Activated CD4-positive, CD25-positive, alpha-beta regulatory T cell (primary cell): ENCODE measurements around the gene ZDHHC21.

ENCODE experiments used
- DNase-seq, 4 experiments: peaks; one replicate each; lab custom pipeline; 2025; lab: John Stamatoyannopoulos, UW

The ZDHHC21 gene

DNA sequence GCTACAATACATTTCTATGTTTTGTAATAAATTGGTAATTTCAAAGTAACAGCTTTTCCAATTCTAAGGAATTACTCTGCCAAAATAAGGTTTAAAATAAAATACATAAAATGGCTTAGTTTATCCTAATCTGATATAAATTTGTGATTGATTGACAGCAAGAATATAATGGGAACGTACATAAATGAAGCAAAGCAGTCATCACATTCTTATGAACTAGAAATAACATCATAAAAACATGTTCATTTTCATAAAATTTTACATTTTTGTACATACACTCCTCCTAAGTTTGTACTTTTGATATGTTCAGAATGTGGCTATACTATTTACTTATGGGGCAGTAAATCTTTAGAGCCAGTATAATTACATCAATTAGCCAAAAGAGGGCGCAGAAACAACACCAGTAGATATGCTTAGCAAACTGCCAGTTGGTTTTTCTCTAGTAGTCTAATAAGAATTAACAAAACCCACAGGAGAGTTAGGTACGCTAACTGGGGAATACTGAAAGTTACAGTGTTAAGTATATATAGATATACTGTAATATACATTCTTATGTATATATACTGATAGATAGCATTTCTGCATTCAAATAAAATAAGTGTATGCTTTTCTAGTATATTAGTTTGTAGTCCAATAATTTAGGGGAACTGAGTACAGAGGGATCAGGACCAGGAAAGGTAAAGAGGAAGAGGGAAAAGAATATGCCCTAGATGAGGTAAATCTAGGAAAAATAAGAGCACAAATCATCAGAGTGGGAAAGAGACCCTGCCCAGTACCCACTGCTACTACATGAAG lies 76.8 kb downstream of the ZDHHC21 start:
- DNase-seq = no peak

DNA sequence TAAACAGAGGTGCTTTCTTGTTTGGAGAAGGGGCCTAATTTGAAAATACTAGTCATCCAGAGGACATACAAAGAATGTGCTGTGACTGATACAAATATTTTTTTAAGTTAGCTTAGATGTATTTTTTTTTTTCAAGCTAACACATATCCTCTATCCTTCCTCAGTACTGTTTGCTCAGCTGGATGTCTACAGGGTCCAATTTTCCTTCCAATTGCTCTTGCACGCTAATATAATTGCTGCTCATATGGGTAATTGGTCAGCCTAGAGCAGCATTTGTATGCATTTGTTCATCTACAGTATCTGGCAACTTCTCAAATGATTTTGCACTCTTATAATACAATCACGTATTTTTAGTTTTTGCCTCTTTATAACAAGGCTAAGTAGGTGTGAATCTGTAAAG lies 84.7 kb downstream of the ZDHHC21 start:
- no peak for DNase-seq

DNA sequence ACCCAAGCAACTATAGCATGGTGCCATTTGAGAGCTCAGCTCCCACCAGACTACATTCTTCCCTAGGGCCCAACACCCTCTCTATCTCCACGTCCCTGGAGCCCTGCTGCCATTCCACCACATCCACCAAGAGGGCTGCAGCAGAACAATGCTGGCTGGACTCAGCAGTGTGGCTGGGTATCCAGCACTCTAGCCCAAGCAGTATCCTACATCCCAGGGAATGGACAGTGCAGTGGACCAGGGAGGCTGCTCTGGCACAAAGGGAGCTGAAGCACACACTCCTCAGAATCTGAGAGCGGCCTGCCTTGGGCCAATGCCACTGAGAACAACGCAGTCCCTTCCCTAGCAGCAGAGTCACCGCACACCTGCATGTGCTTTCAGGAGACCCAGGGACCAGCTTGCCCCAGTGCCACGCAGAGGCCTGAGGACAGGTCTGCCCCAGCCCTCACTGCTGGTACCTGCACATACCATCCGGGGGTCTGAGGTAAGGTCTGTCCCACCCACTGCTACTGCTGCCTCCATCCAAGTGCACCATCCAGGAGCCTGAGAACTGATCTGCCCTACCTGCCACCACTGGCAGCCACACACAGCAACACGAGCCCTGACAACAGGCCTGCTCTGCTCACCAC lies 95.9 kb downstream of the ZDHHC21 start:
- DNase-seq = no peak

DNA sequence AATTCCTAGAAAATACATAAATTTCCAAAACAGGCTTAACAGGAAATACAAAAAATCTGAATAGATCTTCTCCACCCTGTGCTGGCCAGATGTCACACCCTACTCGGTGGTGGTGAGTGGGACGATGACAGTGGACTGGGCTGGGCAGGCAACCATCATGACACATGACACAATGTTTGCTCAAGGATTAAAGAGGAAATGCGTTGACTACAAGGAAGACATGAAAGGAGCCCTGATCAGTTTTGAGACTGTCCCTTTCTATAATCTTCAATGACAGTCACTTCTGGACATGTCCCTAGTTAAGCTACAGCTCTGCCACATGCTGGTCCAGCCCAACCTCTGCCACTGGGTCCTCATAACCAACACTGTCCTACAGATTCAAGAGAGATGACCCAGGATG lies 99.8 kb downstream of the ZDHHC21 start:
- DNase-seq = no peak

DNA sequence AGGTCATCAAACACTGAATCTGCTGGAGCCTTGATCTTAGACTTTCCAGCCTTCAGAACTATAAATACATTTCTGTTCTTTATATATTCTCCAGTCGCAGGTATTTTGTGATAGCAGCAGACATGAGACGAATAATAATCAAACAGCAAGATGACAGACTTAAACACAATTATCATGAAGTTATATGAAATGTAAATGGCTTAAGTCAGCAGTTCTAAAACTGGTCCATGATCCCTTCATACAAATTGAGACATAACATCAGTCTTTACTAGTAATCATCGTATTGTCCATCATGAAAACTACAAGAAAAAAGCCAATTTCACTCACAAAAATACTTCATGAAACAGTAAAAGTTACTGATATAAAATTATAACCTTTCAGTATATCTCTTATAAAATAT lies 101.8 kb downstream of the ZDHHC21 start:
- DNase-seq = no peak

DNA sequence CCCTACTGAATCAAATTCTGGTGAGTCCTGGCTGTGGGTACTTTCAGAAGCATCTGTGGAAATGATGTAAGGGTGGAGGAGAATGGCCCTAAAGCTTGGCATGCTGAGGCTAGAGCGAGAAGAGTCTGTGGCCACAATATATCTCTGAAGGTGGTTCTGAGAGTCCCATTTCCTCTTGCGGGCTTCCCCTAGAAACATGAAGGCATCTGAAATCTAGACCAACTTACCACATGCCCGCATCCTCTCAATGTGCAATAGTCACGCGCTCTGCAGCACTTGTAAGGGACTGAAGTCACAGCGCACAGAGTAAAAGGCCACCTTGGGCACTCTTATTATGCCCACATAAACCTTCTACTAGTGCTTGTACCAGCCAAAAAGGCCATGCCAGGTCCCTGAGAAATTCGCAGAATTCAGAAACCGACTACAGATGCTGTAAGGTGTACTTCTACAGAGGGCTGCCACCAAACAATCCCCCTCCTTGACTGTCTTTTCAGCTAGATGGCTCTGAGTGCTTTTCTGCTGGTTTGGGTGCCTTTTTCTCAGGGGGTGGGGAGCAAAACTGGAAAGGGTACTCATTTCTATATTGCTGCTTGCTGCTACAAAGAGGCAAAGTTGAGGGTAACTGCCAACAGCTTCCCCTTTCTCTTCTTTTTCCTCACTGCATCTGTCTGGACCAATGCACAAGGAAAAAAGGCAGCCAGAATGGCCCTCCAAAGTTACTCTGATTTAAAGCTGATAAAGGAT lies 107.3 kb downstream of the ZDHHC21 start:
- DNase-seq = no peak

DNA sequence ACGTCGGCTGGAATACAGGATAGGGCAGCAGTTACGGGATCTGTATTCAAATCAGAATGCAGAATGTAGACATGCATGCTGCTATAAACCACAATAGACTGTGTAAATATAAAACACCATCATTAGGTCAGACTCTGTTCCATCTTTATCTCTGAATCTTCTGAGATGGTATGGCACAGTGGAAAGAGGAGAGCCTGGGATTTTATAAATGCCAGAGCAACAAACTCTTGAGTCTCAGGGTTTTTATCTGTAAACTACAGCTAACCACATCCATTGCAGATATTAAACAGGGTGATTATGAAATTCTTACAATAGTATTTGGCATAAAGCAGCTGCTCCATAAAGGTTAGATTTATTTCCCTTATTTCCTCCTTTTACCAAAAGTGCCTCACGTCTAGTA lies 108.7 kb downstream of the ZDHHC21 start:
- no peak for DNase-seq

DNA sequence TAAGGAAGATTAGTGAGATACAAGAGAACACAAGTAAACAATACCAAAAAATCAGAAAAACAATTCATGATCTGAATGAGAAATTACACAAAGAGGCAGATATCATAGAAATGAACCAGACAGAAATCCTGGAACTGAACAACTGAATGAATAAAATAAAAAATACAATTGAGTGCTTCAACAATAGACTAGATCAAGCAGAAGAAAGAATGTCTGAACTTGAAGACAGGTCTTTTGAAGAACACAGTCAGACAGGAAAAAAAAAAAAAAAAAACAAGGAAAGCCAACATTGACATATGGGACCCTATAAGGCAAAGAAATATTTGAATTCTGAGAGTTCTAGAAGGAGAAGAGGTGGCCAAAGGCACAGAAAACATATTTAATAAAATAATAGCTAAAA lies 115.2 kb downstream of the ZDHHC21 start:
- no peak for DNase-seq

DNA sequence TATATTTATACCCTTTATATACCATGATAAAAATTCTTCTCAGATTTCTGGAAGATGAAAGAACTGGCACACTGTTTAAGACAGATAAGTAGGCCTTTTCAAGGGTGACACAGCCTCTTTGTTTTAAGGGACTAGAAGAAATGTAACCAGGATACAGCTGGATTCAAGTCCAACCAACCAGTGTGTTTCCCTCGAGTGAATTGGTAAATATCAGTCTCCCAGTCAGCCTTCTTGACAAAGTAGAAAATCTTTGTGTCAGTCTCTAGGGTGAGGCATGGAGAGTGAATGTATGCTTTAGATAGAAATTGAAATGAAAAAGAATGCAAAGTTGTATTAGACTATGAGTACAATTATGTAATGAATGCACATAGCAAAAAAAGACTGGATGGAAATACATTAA lies 119.1 kb downstream of the ZDHHC21 start:
- no peak for DNase-seq

DNA sequence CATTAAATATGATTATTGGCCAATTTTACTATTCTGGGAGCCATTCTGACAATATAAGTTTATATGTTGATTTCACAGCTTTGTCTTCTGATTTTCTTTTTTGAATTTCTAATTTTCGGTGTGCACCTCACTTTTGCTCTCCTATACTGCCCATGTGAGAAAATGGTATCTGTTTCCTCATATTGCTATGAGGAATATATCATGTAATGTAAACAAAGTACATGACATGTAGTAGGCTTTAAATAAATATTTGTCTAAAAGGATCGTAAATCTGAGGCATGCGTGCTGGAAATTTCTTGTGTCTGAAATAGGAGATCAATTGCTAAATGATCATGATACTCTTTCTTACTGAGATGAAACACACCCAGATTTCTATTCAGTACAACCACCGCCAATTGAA lies 119.9 kb downstream of the ZDHHC21 start:
- DNase-seq = no peak

DNA sequence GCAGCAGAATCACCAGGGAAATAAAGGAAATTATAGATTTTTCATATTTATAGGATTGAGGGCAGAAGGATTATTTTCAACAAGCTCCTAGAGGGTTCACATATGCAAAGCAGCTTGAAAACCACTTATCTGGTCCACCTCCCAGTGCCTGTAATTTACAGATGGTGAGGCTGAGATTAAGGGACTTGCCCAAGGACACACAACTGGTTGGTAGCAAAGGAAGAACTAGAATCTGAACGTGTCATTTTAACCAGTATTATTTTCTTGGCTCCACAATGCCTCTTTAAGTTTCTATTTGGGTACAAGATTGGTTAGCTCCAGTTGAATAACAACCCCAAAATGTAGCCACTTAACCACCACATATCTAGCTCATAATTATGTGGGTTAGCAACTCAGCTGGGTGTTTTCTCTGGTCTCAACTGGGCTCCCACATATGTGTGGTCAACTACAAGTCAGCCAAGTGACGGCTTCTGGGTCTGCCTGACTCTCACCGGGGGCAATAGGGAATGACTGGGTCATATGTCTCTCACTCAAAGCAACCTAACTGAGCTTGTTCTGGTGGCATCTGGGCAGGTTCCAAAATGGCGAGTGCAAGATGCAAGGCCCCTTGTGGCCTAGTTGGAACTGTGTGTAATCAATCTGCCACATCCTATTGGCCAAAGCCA lies 127.7 kb downstream of the ZDHHC21 start:
- no peak for DNase-seq

DNA sequence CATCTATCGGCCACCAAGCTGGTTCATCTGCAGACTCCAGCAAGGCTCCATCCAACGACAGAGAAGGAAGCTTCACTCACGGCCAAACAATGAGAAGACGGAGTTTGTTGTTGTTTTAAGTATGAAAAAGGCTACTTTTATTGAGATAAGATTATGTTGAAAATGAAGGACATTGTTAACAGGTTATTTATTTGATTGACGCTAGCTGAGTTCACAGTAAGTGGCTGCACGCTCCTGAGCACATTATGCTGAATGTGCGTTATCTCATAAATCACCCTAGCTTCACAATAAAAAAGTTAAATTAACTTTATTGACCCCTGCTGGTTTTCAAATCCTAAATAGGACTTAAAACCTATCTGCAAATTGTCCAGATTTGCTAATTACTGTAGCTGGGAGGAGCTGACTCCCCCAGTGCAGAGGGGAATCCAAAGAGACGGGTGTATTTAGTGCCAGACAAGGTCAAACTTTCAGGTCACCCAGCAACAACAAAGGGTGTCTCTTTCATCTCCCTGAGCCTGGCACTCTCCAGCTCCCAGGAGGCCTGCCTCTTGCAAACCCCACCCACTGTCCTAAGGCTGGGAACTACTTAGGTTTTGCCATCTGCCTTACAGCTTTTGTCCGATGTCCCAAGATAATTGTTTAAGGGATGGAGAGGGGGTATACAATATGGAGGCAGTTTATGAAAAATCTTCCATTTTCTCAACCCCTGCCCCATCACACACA lies 129.2 kb downstream of the ZDHHC21 start:
- DNase-seq = no peak

DNA sequence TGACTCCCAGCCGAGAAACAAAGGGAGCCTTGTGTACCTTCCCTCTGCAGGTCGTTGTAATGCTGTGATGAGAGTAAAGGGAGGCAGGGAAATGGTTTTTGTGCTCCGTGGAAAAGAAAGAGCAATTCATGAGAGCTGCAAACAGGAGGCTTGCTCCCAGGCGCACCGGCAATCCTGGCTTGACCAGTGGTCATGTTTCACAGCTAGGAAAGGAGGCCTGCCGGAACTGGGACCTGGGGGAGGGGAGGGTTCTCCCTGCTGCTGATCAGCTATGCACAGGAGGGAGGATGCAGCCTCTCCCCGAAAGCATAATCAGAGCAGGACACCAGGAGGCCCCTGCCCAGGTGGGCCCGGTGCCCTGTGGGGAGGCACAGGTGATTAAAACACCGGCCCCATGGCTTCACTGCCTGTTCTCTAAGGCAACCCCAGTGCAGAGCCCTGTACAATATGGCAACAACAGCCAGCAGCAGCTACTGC lies 131.3 kb downstream of the ZDHHC21 start:
- no peak for DNase-seq
